Measurements from ENCODE around the gene TUBAL3. TPM values are rescaled to one million over a fixed set of nuclear protein-coding genes. Genes with fewer than 3 reads are reported as not detected.

Gene TUBAL3
- polyA plus RNA-seq, 1 of the 3 experiments (the other 2 are of a cell fraction): not detected

- CTCF ChIA-PET: no interaction called here
- Histone ChIP-seq H3K27ac (ENCODE audit: low read depth in 2 of 2, low read length in 1 of 2) (no peak overlapping the region), H3K9ac (no peak overlapping the region), H3K9me2 (no peaks in the 10 kb centered on the region), H2AFZ (ENCODE audit: low read depth) (no peak overlapping the region), H3K4me1 (ENCODE audit: control insufficient read depth in 1 of 2, insufficient read depth in 2 of 2, low read depth in 1 of 2, low read length in 1 of 2) (no peaks in the 10 kb centered on the region), H3K9me3 (no peaks in the 10 kb centered on the region), H4K20me1 (ENCODE audit: insufficient read depth) (no peaks in the 10 kb centered on the region), H3K79me2 (ENCODE audit: insufficient read depth) (no peaks in the 10 kb centered on the region), H3K36me3 (replicated peaks in 1 of 2; ENCODE audit: control insufficient read depth in 1 of 2, insufficient read depth in 2 of 2, low read length in 1 of 2) (no peaks in the 10 kb centered on the region), H3K27me3 (ENCODE audit: insufficient read depth) (peaks cover 7% of the 10 kb centered on the region; the same call in 1 of the 2 replicates), H3K4me2 (no peak overlapping the region), H3K4me3 (ENCODE audit: low read depth in 2 of 2, low read length in 1 of 2) (no peak overlapping the region), H3F3A (replicated peaks; ENCODE audit: insufficient read depth) (no peaks in the 10 kb centered on the region)
- no peak for DNase-seq
- WGBS (ENCODE audit: low lambda C conversion rate): 3% methylated on average over 2 of the region's 2 CpGs
- TF ChIP-seq GABPA (IDR thresholded peaks at IDR 0.05; ENCODE audit: low read depth) (no peak), NRF1 (IDR thresholded peaks at IDR 0.05; ENCODE audit: low read depth, low read length) (no peak), FOSL2 (IDR thresholded peaks at IDR 0.05; ENCODE audit: borderline replicate concordance, low read depth) (no peak), RXRA (IDR thresholded peaks at IDR 0.05; ENCODE audit: borderline replicate concordance, low read depth) (no peak), JUND (IDR thresholded peaks at IDR 0.05) (no peak), GATA2 (CRISPR knock-in tag; IDR thresholded peaks at IDR 0.05) (no peak), SMC3 (IDR thresholded peaks at IDR 0.05; ENCODE audit: low read depth, low read length) (no peak), PBX3 (IDR thresholded peaks at IDR 0.05) (no peak), TEAD4 (IDR thresholded peaks at IDR 0.05; ENCODE audit: borderline replicate concordance, insufficient read depth) (no peak), ZBTB33 (IDR thresholded peaks at IDR 0.05; ENCODE audit: borderline replicate concordance, low read depth) (no peak), MXI1 (IDR thresholded peaks at IDR 0.05; ENCODE audit: low read depth, low read length) (no peak), USF1 (IDR thresholded peaks at IDR 0.05; ENCODE audit: borderline replicate concordance, low read depth) (no peak), REST (IDR thresholded peaks at IDR 0.05; ENCODE audit: low read depth, low read length) (no peak), ELF1 (IDR thresholded peaks at IDR 0.05) (no peak), TAF1 (IDR thresholded peaks at IDR 0.05; ENCODE audit: borderline replicate concordance, low read depth, low read length) (no peak), POLR2AphosphoS5 (IDR thresholded peaks at IDR 0.05; ENCODE audit: low read depth, low read length) (no peak), MAX (IDR thresholded peaks at IDR 0.05; ENCODE audit: low read depth) (no peak), MEF2A (IDR thresholded peaks at IDR 0.05; ENCODE audit: borderline replicate concordance, low read depth) (no peak)
- POLR2A ChIA-PET: no interaction called here
Observed at GRCh38 chr10:5349362-5349761, 55.3 kb downstream of the TUBAL3 start.

Measured in SK-N-SH (cell line).